Measurements from ENCODE around the gene CD28. TPM values are rescaled to one million over a fixed set of nuclear protein-coding genes. Genes with fewer than 3 reads are reported as not detected.
"Not testable (repeated sequence)": the region's sequence is repeated elsewhere in the genome, so short reads cannot be mapped to it uniquely, and the experiment has no call there.

CD28 gene
- total RNA-seq, 2 experiments from 2014 or later: 279 to 285 TPM

GRCh38 chr2:203785391-203786110 is 79.1 kb downstream of the CD28 start:
- peaks cover 34% of the 10 kb centered on the region for H3K4me1 Mint-ChIP-seq (ENCODE audit: low read depth)
- POLR2A ChIA-PET; H3K36me3 Mint-ChIP-seq; H3K4me3 Mint-ChIP-seq; DNase-seq; H3K27me3 Mint-ChIP-seq; H3K27ac Mint-ChIP-seq; H3K9me3 Mint-ChIP-seq; intact Hi-C loops (cut with micrococcal nuclease): not testable (repeated sequence)
- CTCF ChIA-PET: interaction anchor here (0.7 to 2.7 kb wide), 3 partner anchors 11 to 45 kb away, joined by 3 to 18 read pairs (median 3); no protein-coding TSS in a partner anchor

- H3K4me1 Mint-ChIP-seq (ENCODE audit: low read depth): peaks cover 24% of the 10 kb centered on the region
- intact Hi-C loops (cut with micrococcal nuclease): no loop called here
- ChIA-PET POLR2A (interaction anchor here (1.0 kb wide), 1 partner anchor 72 kb away, joined by 3 read pairs; no protein-coding TSS in a partner anchor), CTCF (interaction anchor here (0.7 to 0.9 kb wide), 2 partner anchors 10 to 28 kb away, joined by 3 read pairs; no protein-coding TSS in a partner anchor)
- no peak overlapping the region for H3K4me3 Mint-ChIP-seq
- H3K27me3 Mint-ChIP-seq: no peaks in the 10 kb centered on the region
- DNase-seq: no peak
- H3K36me3 Mint-ChIP-seq: no peaks in the 10 kb centered on the region
- H3K27ac Mint-ChIP-seq: no peak overlapping the region
- no peaks in the 10 kb centered on the region for H3K9me3 Mint-ChIP-seq
Measured at GRCh38 chr2:203786549-203787351, 80.3 kb downstream of the CD28 start.

- intact Hi-C loops (cut with micrococcal nuclease): no loop called here
- POLR2A ChIA-PET: no interaction called here
- H3K27ac Mint-ChIP-seq: no peak overlapping the region
Measured at GRCh38 chr2:203787979-203788378, 81.5 kb downstream of the CD28 start.

More at GRCh38 chr2:203787979-203788378, 81.5 kb downstream of the CD28 start:
- H3K27me3 Mint-ChIP-seq: no peaks in the 10 kb centered on the region
- H3K9me3 Mint-ChIP-seq: no peaks in the 10 kb centered on the region
- no peaks in the 10 kb centered on the region for H3K36me3 Mint-ChIP-seq
- CTCF ChIA-PET: no interaction called here
- DNase-seq: no peak
- peaks cover 12% of the 10 kb centered on the region for H3K4me1 Mint-ChIP-seq (ENCODE audit: low read depth)
- H3K4me3 Mint-ChIP-seq: no peak overlapping the region

Other genes with a start within 250 kb of the CD28 start
- 10 to 100 TPM; 11.5 to 13.1 TPM for gene RAPH1, start 171.3 kb upstream of the CD28 start, total RNA-seq
- gene CTLA4, start 161.1 kb downstream of the CD28 start, total RNA-seq: 100 to 1,000 TPM; 245 to 254 TPM
- 100 to 1,000 TPM; 187 to 190 TPM for gene ICOS, start 230.1 kb downstream of the CD28 start, total RNA-seq

Measured in activated CD4-positive, alpha-beta memory T cell treated with anti-CD3 and anti-CD28 coated beads for 36 hours (primary cell).